ENCODE results near the gene ADAMTS4. TPM values are rescaled to one million over a fixed set of nuclear protein-coding genes. Genes with fewer than 3 reads are reported as not detected.

Gene ADAMTS4
- total and polyA plus RNA-seq, 9 of the 15 experiments (the other 6 are each of a cell fraction or from before 2014, with no cell fraction given) = 0.07 to 3.7 (median 0.41) TPM

- no peak for TF ChIP-seq MYBL2 (IDR thresholded peaks at IDR 0.05; ENCODE audit: low read depth)
- TF ChIP-seq MYBL2 (CRISPR knock-in tag; IDR thresholded peaks at IDR 0.05; ENCODE audit: borderline replicate concordance) = no peak
- no peak for TF ChIP-seq POLR3A (IDR thresholded peaks at IDR 0.05; ENCODE audit: borderline replicate concordance, extremely low read depth, insufficient read depth, insufficient read length)
- TF ChIP-seq ZNF785 (CRISPR knock-in tag; IDR thresholded peaks at IDR 0.05) = no peak
- TF ChIP-seq AFF4 (CRISPR knock-in tag; IDR thresholded peaks at IDR 0.05) = no peak
- no peak for TF ChIP-seq ID3 (CRISPR knock-in tag; IDR thresholded peaks at IDR 0.05)
- no peak for TF ChIP-seq ID3 (tag; IDR thresholded peaks at IDR 0.05)
- TF ChIP-seq ZBTB12 (CRISPR knock-in tag; IDR thresholded peaks at IDR 0.05) = peak; percentile 20
- no peak for TF ChIP-seq PCBP2 (IDR thresholded peaks at IDR 0.05; ENCODE audit: low read depth, low read length, poor library complexity, severe bottlenecking)
- 0 out of 2 replicates have a peak, but pooled peaks have one; percentile 54 for TF ChIP-seq KDM2B (CRISPR knock-in tag; IDR thresholded peaks at IDR 0.05)
- no peak for TF ChIP-seq ARID1B (IDR thresholded peaks at IDR 0.05)
- TF ChIP-seq ZNF436 (CRISPR knock-in tag; IDR thresholded peaks at IDR 0.05) = no peak
- peak; percentile 62 for TF ChIP-seq POLR2B (IDR thresholded peaks at IDR 0.05; ENCODE audit: low read depth, partially characterized antibody)
- TF ChIP-seq THRAP3 (IDR thresholded peaks at IDR 0.05; ENCODE audit: borderline replicate concordance) = no peak
- peak; percentile 76 for TF ChIP-seq SAP30 (IDR thresholded peaks at IDR 0.05; ENCODE audit: borderline replicate concordance, insufficient read depth, low read depth, low read length, poor library complexity, severe bottlenecking)
- peak in 1 of 2 experiments; percentile 57; a peak in 1 of 4 replicates for TF ChIP-seq CSDE1 (IDR thresholded peaks at IDR 0.05)
- no peak for TF ChIP-seq ZNF583 (CRISPR knock-in tag; IDR thresholded peaks at IDR 0.05)
These were observed 3.2 kb upstream of the ADAMTS4 start, which contains the start of gene NDUFS2 (continued) for GRCh38 chr1:161201836-161202712.
